GM12878 (cell line): Measurements from ENCODE around the gene DIS3L. TPM values are rescaled to one million over a fixed set of nuclear protein-coding genes. Genes with fewer than 3 reads are reported as not detected.

ENCODE experiments used
- ASH2L ChIP-seq: fragments of 300-600, 200-600 bp; sonication (generic); IDR thresholded peaks from 2 replicates; pipeline ENCODE4 v1.6.1; 2017; ENCODE audit warnings: low read depth, mild to moderate bottlenecking, borderline replicate concordance
- ATF7 ChIP-seq: fragments of 450-650 bp; IDR thresholded peaks from 2 replicates; pipeline ENCODE4 v1.6.1; 2016; ENCODE audit warnings: low read depth, mild to moderate bottlenecking
- BCLAF1 ChIP-seq: fragments of 450-650 bp; IDR thresholded peaks from 2 replicates; pipeline ENCODE4 v1.6.1; 2017; ENCODE audit warnings: antibody characterized with exemption, mild to moderate bottlenecking, moderate library complexity
- CBX5 ChIP-seq: sonication (generic); IDR thresholded peaks from 2 replicates; pipeline ENCODE4 v1.6.1; 2016; ENCODE audit warnings: low read depth, moderate library complexity, mild to moderate bottlenecking, inconsistent platforms
- DPF2 ChIP-seq: fragments of 450-650 bp; IDR thresholded peaks from 2 replicates; pipeline ENCODE4 v1.6.1; 2017; ENCODE audit warnings: mild to moderate bottlenecking
- EED ChIP-seq: sonication (generic); IDR thresholded peaks from 2 replicates; pipeline ENCODE4 v1.6.1; 2016; ENCODE audit warnings: antibody characterized with exemption, low read depth
- EGR1 ChIP-seq, 2 experiments: IDR thresholded peaks; 1 replicate in 1 of 2; 2 replicates in 1 of 2; pipeline ENCODE4 v1.6.1; 2011 to 2012; ENCODE audit warnings: low read depth in 2 of 2, low read length in 2 of 2, borderline replicate concordance in 1 of 2, mild to moderate bottlenecking in 1 of 2, moderate library complexity in 1 of 2
- ETV6 ChIP-seq, 2 experiments: fragments of 450-650 bp in 1 of 2; IDR thresholded peaks in 1 of 2; conservative IDR thresholded peaks in 1 of 2; 2 replicates each; pipeline ENCODE4 v1.6.1; 2014; ENCODE audit warnings: antibody characterized with exemption in 1 of 2, borderline replicate concordance in 1 of 2, low read depth in 1 of 2, mild to moderate bottlenecking in 1 of 2, moderate library complexity in 1 of 2
- EZH2 ChIP-seq: IDR thresholded peaks from 2 replicates; pipeline ENCODE4 v1.6.1; 2012; ENCODE audit warnings: low read depth, mild to moderate bottlenecking, control low read depth, inconsistent platforms, low read length, borderline replicate concordance; ENCODE audit not compliant: control insufficient read depth
- FOS ChIP-seq: IDR thresholded peaks from 3 replicates; pipeline ENCODE4 v1.6.1; 2011; ENCODE audit warnings: borderline replicate concordance; ENCODE audit not compliant: insufficient read length; ENCODE audit errors: extremely low read depth
- FOXM1 ChIP-seq: IDR thresholded peaks from 2 replicates; pipeline ENCODE4 v1.6.1; 2012; ENCODE audit warnings: low read depth, mild to moderate bottlenecking, inconsistent platforms, low read length, moderate library complexity
- GATAD2B ChIP-seq: fragments of 450-650 bp; conservative IDR thresholded peaks from 2 replicates; pipeline ENCODE4 v1.6.1; 2017; ENCODE audit warnings: low read depth, mild to moderate bottlenecking, moderate library complexity
- HDAC6 ChIP-seq: fragments of 200-600 bp; sonication (generic); IDR thresholded peaks from one replicate; pipeline ENCODE4 v1.8.0; 2017; ENCODE audit warnings: antibody characterized with exemption; ENCODE audit not compliant: unreplicated experiment
- IKZF1 ChIP-seq: fragments of 450-650 bp; conservative IDR thresholded peaks from 2 replicates; pipeline ENCODE4 v1.6.1; 2017; ENCODE audit warnings: antibody characterized with exemption, mild to moderate bottlenecking
- IKZF2 ChIP-seq, 2 experiments: fragments of 450-650 bp; IDR thresholded peaks; 2 replicates each; pipeline ENCODE4 v1.6.1; 2017; ENCODE audit warnings: mild to moderate bottlenecking in 2 of 2, moderate library complexity in 2 of 2
- MEF2A ChIP-seq: IDR thresholded peaks from 2 replicates; pipeline ENCODE4 v1.6.1; 2011; ENCODE audit warnings: low read depth, mild to moderate bottlenecking, low read length, moderate library complexity; ENCODE audit not compliant: insufficient read depth
- MTA2 ChIP-seq: fragments of 450-650 bp; IDR thresholded peaks from 2 replicates; pipeline ENCODE4 v1.6.1; 2016; ENCODE audit warnings: low read depth, mild to moderate bottlenecking, moderate library complexity
- NFXL1 ChIP-seq: fragments of 450-650 bp; IDR thresholded peaks from 2 replicates; pipeline ENCODE4 v1.6.1; 2017; ENCODE audit warnings: antibody characterized with exemption, mild to moderate bottlenecking, borderline replicate concordance
- POLR2A ChIP-seq: IDR thresholded peaks from 2 replicates; pipeline ENCODE4 v1.6.1; 2011; ENCODE audit warnings: low read depth, mild to moderate bottlenecking, low read length
- POLR2AphosphoS5 ChIP-seq: IDR thresholded peaks from 2 replicates; pipeline ENCODE4 v1.6.1; 2011; ENCODE audit warnings: mild to moderate bottlenecking, low read length, inconsistent platforms
- RAD21 ChIP-seq: IDR thresholded peaks from 2 replicates; pipeline ENCODE4 v1.6.1; 2011; ENCODE audit warnings: mild to moderate bottlenecking, low read depth, low read length, moderate library complexity; ENCODE audit not compliant: insufficient read depth
- RELA ChIP-seq: fragments of 450-650 bp; IDR thresholded peaks from 2 replicates; pipeline ENCODE4 v1.8.0; 2014; ENCODE audit warnings: borderline replicate concordance; ENCODE audit not compliant: partially characterized antibody
- RUNX3 ChIP-seq: IDR thresholded peaks from 2 replicates; pipeline ENCODE4 v1.6.1; 2012; ENCODE audit warnings: low read length, inconsistent platforms
- STAT1 ChIP-seq: fragments of 450-650 bp; conservative IDR thresholded peaks from 2 replicates; pipeline ENCODE4 v1.6.1; 2014; ENCODE audit warnings: antibody characterized with exemption, mild to moderate bottlenecking
- polyA plus RNA-seq, 11 experiments: library from polyadenylated mRNA; depleted of rRNA in 4 of 11; unstranded in 6 of 11; stranded (reverse) in 5 of 11; fragments of >200 nt; fragmentation: Nextera tagmentation in 4 of 11; fragmentation: Illumina TruSeq in 1 of 11; extraction: Ambion mirVana in 4 of 11; extraction: Trizol in 1 of 11; gene quantifications; 1 replicate in 1 of 11; 2 replicates in 10 of 11; pipeline versions ENCODE4 v1.2.1 to v1.2.3, GENCODE V29; 2011 to 2016; ENCODE audit warnings: inconsistent platforms in 2 of 11, missing spikeins in 2 of 11, low read depth in 1 of 11
- total RNA-seq, 4 experiments: library from RNA; depleted of rRNA in 3 of 4; stranded (reverse); fragments of >200 nt in 3 of 4; fragmentation: Illumina TruSeq in 1 of 4; extraction: Trizol in 1 of 4; gene quantifications; 2 replicates each; pipeline versions ENCODE4 v1.2.1 to v1.2.3, GENCODE V29; 2013 to 2021
- TF ChIP-seq, protein P1 (sequence below): IDR thresholded peaks from 2 replicates; pipeline ENCODE4 v1.6.1; 2012; ENCODE audit warnings: low read length, inconsistent platforms
- TF ChIP-seq, protein P2 (sequence below): IDR thresholded peaks from 2 replicates; pipeline ENCODE4 v1.6.1; 2012; ENCODE audit warnings: low read depth, low read length, improper control_type of control experiment

The DIS3L gene
- total and polyA plus RNA-seq, 10 of the 15 experiments (the other 5 are each of a cell fraction or from before 2014, with no cell fraction given) = 7.6 to 33.7 (median 25.5) TPM

- 0 out of 2 replicates have a peak, but pooled peaks have one; percentile 23 for TF ChIP-seq MEF2A
- no peak for TF ChIP-seq CBX5
- no peak for TF ChIP-seq STAT1
- TF ChIP-seq EGR1 (IDR thresholded peaks at IDR 0.05; ENCODE audit: borderline replicate concordance in 1 of 2, low read depth in 2 of 2, low read length in 2 of 2) = no peak
- 0 out of 2 replicates have a peak, but pooled peaks have one; percentile 0 for TF ChIP-seq RAD21
- no peak for TF ChIP-seq DPF2
- TF ChIP-seq EZH2 = no peak
- TF ChIP-seq IKZF2 (IDR thresholded peaks at IDR 0.05) = peak; percentile 76 to 78; a peak in 3 of 4 replicates
- TF ChIP-seq GATAD2B = 0 out of 2 replicates have a peak, but pooled peaks have one; percentile 22
- TF ChIP-seq HDAC6 = no peak
- TF ChIP-seq BCLAF1 = no peak
- TF ChIP-seq FOXM1 = no peak
- peak; percentile 53; the same call in 1 of the 2 replicates for TF ChIP-seq POLR2A
- peak; percentile 78 for TF ChIP-seq EED
- TF ChIP-seq, protein P1, sequence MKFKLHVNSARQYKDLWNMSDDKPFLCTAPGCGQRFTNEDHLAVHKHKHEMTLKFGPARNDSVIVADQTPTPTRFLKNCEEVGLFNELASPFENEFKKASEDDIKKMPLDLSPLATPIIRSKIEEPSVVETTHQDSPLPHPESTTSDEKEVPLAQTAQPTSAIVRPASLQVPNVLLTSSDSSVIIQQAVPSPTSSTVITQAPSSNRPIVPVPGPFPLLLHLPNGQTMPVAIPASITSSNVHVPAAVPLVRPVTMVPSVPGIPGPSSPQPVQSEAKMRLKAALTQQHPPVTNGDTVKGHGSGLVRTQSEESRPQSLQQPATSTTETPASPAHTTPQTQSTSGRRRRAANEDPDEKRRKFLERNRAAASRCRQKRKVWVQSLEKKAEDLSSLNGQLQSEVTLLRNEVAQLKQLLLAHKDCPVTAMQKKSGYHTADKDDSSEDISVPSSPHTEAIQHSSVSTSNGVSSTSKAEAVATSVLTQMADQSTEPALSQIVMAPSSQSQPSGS = peak; percentile 64
- no peak for TF ChIP-seq FOS
- TF ChIP-seq, protein P2, sequence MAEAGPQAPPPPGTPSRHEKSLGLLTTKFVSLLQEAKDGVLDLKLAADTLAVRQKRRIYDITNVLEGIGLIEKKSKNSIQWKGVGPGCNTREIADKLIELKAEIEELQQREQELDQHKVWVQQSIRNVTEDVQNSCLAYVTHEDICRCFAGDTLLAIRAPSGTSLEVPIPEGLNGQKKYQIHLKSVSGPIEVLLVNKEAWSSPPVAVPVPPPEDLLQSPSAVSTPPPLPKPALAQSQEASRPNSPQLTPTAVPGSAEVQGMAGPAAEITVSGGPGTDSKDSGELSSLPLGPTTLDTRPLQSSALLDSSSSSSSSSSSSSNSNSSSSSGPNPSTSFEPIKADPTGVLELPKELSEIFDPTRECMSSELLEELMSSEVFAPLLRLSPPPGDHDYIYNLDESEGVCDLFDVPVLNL = no peak
- TF ChIP-seq POLR2AphosphoS5 = 0 out of 2 replicates have a peak, but pooled peaks have one; percentile 53
- TF ChIP-seq MTA2 = peak; percentile 28; the same call in 1 of the 2 replicates
- 0 out of 2 replicates have a peak, but pooled peaks have one; percentile 78 for TF ChIP-seq ASH2L
- peak; percentile 45 for TF ChIP-seq RELA
- TF ChIP-seq NFXL1 = no peak
- peak; percentile 82 for TF ChIP-seq IKZF1
- peak; percentile 82 for TF ChIP-seq RUNX3
- peak; percentile 79 for TF ChIP-seq ATF7
- TF ChIP-seq ETV6 (conservative IDR thresholded peaks at IDR 0.05 in 1 of 2, IDR thresholded peaks at IDR 0.05 in 1 of 2; ENCODE audit: borderline replicate concordance in 1 of 2, low read depth in 1 of 2) = peak in 1 of 2 experiments; percentile 76; a peak in 2 of 4 replicates
Observed at GRCh38 chr15:66369773-66370651, 76.6 kb downstream of the DIS3L start (continued).
